AG09309 (cell line): Measurements from ENCODE around the gene RAD51B.

Experiments
- DNase-seq: peaks from one replicate; pipeline ENCODE4 v3.0.0-alpha.2; 2010; ENCODE audit warnings: low read depth
- H3K4me3 ChIP-seq: 2 replicates; pipeline ENCODE4 v1.5.1; 2011; ENCODE audit warnings: mild to moderate bottlenecking, low read depth, low read length, moderate library complexity; ENCODE audit not compliant: control insufficient read depth
- CTCF ChIP-seq: IDR thresholded peaks from 2 replicates; pipeline ENCODE4 v1.5.1; 2011; ENCODE audit warnings: mild to moderate bottlenecking, low read depth, low read length, inconsistent platforms; ENCODE audit not compliant: insufficient read depth, control insufficient read depth; ENCODE audit errors: missing control alignments

Gene RAD51B

DNA sequence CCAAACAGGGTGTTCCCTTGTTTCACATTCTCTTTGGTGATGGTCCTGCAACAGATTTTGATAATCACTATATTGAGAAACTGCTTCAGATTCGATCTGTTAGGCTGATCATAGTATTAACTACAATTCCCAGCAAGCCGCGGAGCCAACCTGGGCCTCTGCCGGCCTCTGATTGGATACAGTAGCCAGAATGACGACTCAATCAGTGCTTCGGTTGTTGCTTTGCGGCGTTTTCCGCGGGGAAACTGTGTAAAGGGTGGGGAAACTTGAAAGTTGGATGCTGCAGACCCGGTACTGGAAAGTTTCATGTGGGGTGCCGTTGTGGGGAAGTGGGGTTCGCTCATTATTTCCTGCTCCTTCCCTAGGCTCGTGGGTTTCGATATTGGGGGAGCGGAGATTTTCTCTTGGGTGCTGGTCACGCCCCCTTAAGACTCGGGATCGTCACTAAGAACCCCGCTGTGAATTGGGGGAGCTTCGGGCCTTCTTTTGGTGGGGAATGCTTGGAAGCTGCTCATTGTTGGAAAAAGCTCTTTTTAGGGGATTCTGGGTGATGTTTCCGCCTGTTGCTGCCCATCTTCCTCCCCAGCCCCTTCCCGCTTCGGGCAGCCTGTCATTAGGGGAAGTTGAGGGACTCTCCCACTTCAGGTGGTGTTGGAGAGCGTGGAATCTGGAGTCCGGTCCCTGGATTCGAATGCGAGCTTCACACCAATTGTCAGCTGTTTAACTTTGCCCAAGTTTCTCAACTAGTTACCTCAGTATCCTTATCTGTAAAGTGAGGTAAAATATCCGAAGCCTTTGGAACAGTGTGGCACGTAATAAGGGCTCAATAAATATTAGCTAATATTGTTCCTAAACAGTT, at the start of gene RAD51B:
TSS of gene RAD51B (plus strand) at position 217 of the 859 bp plus-strand sequence.
- peak within 1 kb of the TSS; percentile 96 for H3K4me3 ChIP-seq
- no peak for DNase-seq
- no peak for TF ChIP-seq CTCF

- no peak overlapping the region for H3K4me3 ChIP-seq
- DNase-seq: no peak
Observed at GRCh38 chr14:67773844-67774377, 45.7 kb upstream of the RAD51B start.

DNA sequence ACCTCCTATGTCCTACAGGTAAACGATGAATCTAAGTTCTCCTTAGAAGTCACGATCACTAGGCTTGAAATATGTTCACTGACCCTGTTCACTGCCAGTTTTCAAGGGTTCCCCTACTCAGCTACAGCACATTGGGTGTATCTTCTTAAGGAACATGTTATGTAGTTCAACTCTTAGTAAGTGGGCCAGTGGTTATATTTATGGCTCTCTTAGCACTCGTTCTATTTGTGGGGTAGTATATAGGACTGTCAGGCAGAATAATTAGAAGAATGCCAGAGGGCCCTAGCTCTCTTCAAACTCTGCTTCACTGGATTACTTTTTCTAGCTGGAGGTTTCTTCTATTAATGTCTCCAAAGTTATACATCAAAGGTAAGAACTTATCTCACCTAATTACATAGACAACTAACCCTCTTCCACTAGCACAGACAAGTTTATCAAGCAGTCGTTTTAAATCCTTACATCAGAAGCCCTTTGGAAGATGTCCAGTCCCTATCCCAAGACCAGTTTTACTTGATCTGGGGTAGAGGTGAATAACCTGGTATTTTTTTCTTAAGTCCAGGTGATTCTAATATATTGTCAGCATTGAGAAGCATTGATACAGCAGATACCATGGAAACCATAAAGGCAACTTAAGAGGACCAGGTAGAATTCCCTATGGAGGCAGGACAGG, 42.8 kb upstream of the RAD51B start:
- no peak for DNase-seq
- H3K4me3 ChIP-seq: no peak overlapping the region
- TF ChIP-seq CTCF: no peak

More at GRCh38 chr14:67773844-67774377, 45.7 kb upstream of the RAD51B start:
- TF ChIP-seq CTCF: no peak

DNA sequence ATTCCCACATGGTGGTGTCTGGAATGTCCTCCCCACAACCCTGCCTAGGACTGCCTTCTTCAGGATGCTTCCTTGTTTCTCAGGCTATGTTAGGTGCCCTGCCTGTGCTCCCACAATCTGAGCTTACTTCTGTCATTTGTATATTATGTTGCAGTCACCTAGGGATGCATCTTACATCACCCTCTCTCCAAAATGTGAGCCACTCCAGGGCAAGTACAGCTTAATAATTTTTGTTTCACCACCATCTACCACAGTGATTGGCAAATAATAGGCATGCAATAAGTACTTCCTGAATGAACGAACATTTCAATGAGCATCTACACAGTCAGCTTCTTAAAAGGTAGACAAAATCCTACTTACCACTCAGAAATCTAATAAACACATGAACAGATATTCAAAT, 40.8 kb upstream of the RAD51B start:
- H3K4me3 ChIP-seq: no peak overlapping the region

GRCh38 chr14:67782090-67782489, 37.5 kb upstream of the RAD51B start:
- H3K4me3 ChIP-seq: no peak overlapping the region
- no peak for TF ChIP-seq CTCF
- DNase-seq: no peak

More for the DNA sequence above, 40.8 kb upstream of the RAD51B start:
- no peak for DNase-seq
- TF ChIP-seq CTCF: no peak

DNA sequence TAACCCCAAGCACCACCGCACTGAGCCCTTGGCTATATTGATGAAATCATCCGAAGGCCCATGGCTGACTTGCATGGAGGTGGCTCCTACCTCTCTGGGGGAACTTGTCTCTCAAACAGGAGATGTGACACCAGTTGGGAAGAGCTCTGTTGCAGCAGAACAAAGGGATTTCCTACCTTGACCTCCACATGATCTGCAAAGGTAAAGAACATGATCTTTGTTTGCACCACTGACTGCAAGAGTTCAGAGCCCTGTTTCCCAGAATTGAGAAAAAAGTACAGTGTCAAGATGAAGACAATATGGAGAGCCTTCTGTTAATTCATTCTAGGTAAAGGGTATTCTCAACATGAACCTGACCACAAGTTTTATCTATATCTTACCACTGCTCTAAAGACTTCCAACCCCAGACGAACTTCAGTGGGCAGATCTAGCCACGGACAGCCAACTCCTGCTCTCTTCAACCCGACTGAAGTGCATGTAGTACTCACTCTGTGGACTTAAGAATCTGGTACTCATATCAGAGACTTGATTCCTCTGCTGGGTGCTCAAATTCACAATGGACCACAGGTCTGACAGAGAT, 35.2 kb upstream of the RAD51B start:
- DNase-seq: no peak
- no peak for TF ChIP-seq CTCF
- H3K4me3 ChIP-seq: no peak overlapping the region
